OCI-LY3 (cell line): ENCODE measurements around the gene CCT6A.

Source experiments
- EZH2phosphoT487 ChIP-seq: fragments of 200-600 bp; shearing (Covaris generic); IDR thresholded peaks from 2 replicates; pipeline ENCODE4 v1.6.1; 2018; ENCODE audit warnings: antibody characterized with exemption, mixed run types, low read depth
- TF ChIP-seq, protein P1 (sequence below): fragments of 200-600, 300-600 bp; sonication (generic); IDR thresholded peaks from 2 replicates; pipeline ENCODE4 v1.5.1; 2014; ENCODE audit warnings: antibody characterized with exemption, low read length, low read depth

DNA sequence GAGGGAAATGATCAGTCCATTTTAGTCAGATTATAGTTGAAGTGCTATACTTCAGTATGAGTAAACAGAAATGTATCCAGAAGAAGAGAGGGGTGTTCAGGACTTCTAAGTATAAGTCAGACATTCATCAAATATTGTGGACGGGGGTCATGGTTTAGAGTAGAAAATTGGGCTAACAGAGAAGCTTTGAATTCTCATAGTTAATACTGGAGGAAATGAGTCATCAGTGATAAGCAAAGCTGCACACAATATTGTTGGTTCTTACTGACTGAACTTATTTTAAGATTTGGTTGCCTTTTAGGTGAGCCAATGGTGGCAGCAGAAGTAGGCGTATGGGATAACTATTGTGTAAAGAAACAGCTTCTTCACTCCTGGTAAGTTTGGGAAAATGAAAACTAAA lies 10.8 kb downstream of the CCT6A start:
- TF ChIP-seq, protein P1, sequence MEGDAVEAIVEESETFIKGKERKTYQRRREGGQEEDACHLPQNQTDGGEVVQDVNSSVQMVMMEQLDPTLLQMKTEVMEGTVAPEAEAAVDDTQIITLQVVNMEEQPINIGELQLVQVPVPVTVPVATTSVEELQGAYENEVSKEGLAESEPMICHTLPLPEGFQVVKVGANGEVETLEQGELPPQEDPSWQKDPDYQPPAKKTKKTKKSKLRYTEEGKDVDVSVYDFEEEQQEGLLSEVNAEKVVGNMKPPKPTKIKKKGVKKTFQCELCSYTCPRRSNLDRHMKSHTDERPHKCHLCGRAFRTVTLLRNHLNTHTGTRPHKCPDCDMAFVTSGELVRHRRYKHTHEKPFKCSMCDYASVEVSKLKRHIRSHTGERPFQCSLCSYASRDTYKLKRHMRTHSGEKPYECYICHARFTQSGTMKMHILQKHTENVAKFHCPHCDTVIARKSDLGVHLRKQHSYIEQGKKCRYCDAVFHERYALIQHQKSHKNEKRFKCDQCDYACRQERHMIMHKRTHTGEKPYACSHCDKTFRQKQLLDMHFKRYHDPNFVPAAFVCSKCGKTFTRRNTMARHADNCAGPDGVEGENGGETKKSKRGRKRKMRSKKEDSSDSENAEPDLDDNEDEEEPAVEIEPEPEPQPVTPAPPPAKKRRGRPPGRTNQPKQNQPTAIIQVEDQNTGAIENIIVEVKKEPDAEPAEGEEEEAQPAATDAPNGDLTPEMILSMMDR = no peak
- TF ChIP-seq EZH2phosphoT487 = no peak
